ENCODE data around the gene PLXNB2. TPM values are rescaled to one million over a fixed set of nuclear protein-coding genes. Genes with fewer than 3 reads are reported as not detected.

Gene PLXNB2
- total RNA-seq, 3 donors from 2014 or later (not counting 1 experiment from before 2014, with no cell fraction given) = 6.0 to 34.7 (median 18.9) TPM

- no peaks in the 10 kb centered on the region for H3K36me3 Mint-ChIP-seq
- Histone ChIP-seq H3K27ac (ENCODE audit: low read length) (no peak overlapping the region), H3K9me3 (ENCODE audit: control insufficient read depth, insufficient read depth, low read length) (no peaks in the 10 kb centered on the region), H3K4me3 (ENCODE audit: low read length) (no peak overlapping the region), H3K27me3 (ENCODE audit: control insufficient read depth, insufficient read depth, low read length) (no peaks in the 10 kb centered on the region), H3K4me1 (ENCODE audit: control insufficient read depth, insufficient read depth, low read length) (peaks cover 8% of the 10 kb centered on the region), H3K36me3 (ENCODE audit: control insufficient read depth, insufficient read depth, low read length) (no peaks in the 10 kb centered on the region)
- H3K27ac Mint-ChIP-seq = no peak overlapping the region
- intact Hi-C loops (cut with micrococcal nuclease) = no loop called here
- no peak for TF ChIP-seq CTCF (IDR thresholded peaks at IDR 0.05)
- DNase-seq (no peak), ATAC-seq (no peak)
- H3K27me3 Mint-ChIP-seq (ENCODE audit: low read depth in 2 of 2) = peaks cover 0 to 4% of the 10 kb centered on the region in 2 donors
- H3K4me1 Mint-ChIP-seq = no peaks in the 10 kb centered on the region
- H3K9me3 Mint-ChIP-seq = no peaks in the 10 kb centered on the region
- 93% methylated on average over 40 of the region's 40 CpGs for WGBS (ENCODE audit: insufficient coverage)
- H3K4me3 Mint-ChIP-seq = no peak overlapping the region
Observed at GRCh38 chr22:50286701-50287318, 20.6 kb downstream of the PLXNB2 start.

GRCh38 chr22:50286275-50286674 is 21.2 kb downstream of the PLXNB2 start:
- Histone ChIP-seq H3K27me3 (ENCODE audit: control insufficient read depth, insufficient read depth, low read length) (no peaks in the 10 kb centered on the region), H3K9me3 (ENCODE audit: control insufficient read depth, insufficient read depth, low read length) (no peaks in the 10 kb centered on the region), H3K4me1 (ENCODE audit: control insufficient read depth, insufficient read depth, low read length) (peaks cover 3% of the 10 kb centered on the region), H3K36me3 (ENCODE audit: control insufficient read depth, insufficient read depth, low read length) (no peaks in the 10 kb centered on the region), H3K4me3 (ENCODE audit: low read length) (no peak overlapping the region), H3K27ac (ENCODE audit: low read length) (no peak overlapping the region)
- 89% methylated on average over 21 of the region's 21 CpGs for WGBS (ENCODE audit: insufficient coverage)
- intact Hi-C loops (cut with micrococcal nuclease) = no loop called here
- Mint-ChIP-seq H3K4me3 (no peak overlapping the region), H3K27ac (no peak overlapping the region), H3K4me1 (no peaks in the 10 kb centered on the region), H3K36me3 (no peaks in the 10 kb centered on the region), H3K9me3 (no peaks in the 10 kb centered on the region), H3K27me3 (ENCODE audit: low read depth in 2 of 2) (no peaks in the 10 kb centered on the region)
- DNase-seq (no peak), ATAC-seq (no peak)
- TF ChIP-seq CTCF (IDR thresholded peaks at IDR 0.05) = no peak

- H3K4me3 ChIP-seq (ENCODE audit: low read length) = no peak overlapping the region
- DNase-seq (no peak), ATAC-seq (no peak)
- no peaks in the 10 kb centered on the region for H3K4me1 ChIP-seq (ENCODE audit: control insufficient read depth, insufficient read depth, low read length)
- H3K9me3 Mint-ChIP-seq = no peaks in the 10 kb centered on the region
- no peak overlapping the region for H3K27ac ChIP-seq (ENCODE audit: low read length)
- no peak overlapping the region for H3K4me3 Mint-ChIP-seq
- no peaks in the 10 kb centered on the region for H3K9me3 ChIP-seq (ENCODE audit: control insufficient read depth, insufficient read depth, low read length)
- TF ChIP-seq CTCF (IDR thresholded peaks at IDR 0.05) = no peak
- no peaks in the 10 kb centered on the region for H3K36me3 Mint-ChIP-seq
- WGBS (ENCODE audit: insufficient coverage) = 95% methylated on average over 34 of the region's 34 CpGs
- no peaks in the 10 kb centered on the region for H3K27me3 ChIP-seq (ENCODE audit: control insufficient read depth, insufficient read depth, low read length)
- H3K27me3 Mint-ChIP-seq (ENCODE audit: low read depth in 2 of 2) = no peaks in the 10 kb centered on the region
- no peaks in the 10 kb centered on the region for H3K4me1 Mint-ChIP-seq
- intact Hi-C loops (cut with micrococcal nuclease) = no loop called here
- H3K27ac Mint-ChIP-seq = no peak overlapping the region
- no peaks in the 10 kb centered on the region for H3K36me3 ChIP-seq (ENCODE audit: control insufficient read depth, insufficient read depth, low read length)
Observed at GRCh38 chr22:50285568-50286229, 21.7 kb downstream of the PLXNB2 start.

All from natural killer cell (primary cell).